ENCODE data around the gene AP1S2. TPM values are rescaled to one million over a fixed set of nuclear protein-coding genes. Genes with fewer than 3 reads are reported as not detected.

Gene AP1S2
- total RNA-seq, 1 donor from 2014 or later = 873 TPM

GRCh38 chrX:15789979-15790768 lies 64.4 kb downstream of the AP1S2 start, which contains the start of gene ZRSR2:
Gene ZRSR2 (plus strand): TSS chrX:15790484. CDS start chrX:15790496, 12 bp downstream.
- Histone ChIP-seq H3K36me3 (no peaks in the 10 kb centered on the region), H2AFZ (replicated peaks) (peak within 1 kb of the TSS; percentile 95)
- TF ChIP-seq EZH2phosphoT487 (IDR thresholded peaks at IDR 0.05) (no peak), CTCF (IDR thresholded peaks at IDR 0.05) (no peak), EZH2 (IDR thresholded peaks at IDR 0.05) (no peak)

GRCh38 chrX:15786915-15787314 lies 67.7 kb downstream of the AP1S2 start:
- no peak for DNase-seq (ENCODE audit: low spot score)
- H3K4me3 Mint-ChIP-seq = no peak overlapping the region
- H3K27me3 Mint-ChIP-seq (ENCODE audit: insufficient read depth, low read depth) = no peaks in the 10 kb centered on the region
- no peak overlapping the region for H3K9ac ChIP-seq
- peaks cover 8% of the 10 kb centered on the region for H3K36me3 Mint-ChIP-seq
- H3K4me1 Mint-ChIP-seq = no peaks in the 10 kb centered on the region
- no peak overlapping the region for H3K27ac Mint-ChIP-seq
- no peaks in the 10 kb centered on the region for H3K9me3 ChIP-seq (ENCODE audit: low read depth)
- H4K20me1 ChIP-seq (ENCODE audit: low read depth) = no peaks in the 10 kb centered on the region
- no peak overlapping the region for H3K4me2 ChIP-seq
- no peaks in the 10 kb centered on the region for H3K27me3 ChIP-seq
- H3K4me1 ChIP-seq = no peaks in the 10 kb centered on the region
- H3K9me3 Mint-ChIP-seq = no peaks in the 10 kb centered on the region
- no peaks in the 10 kb centered on the region for H3K36me3 ChIP-seq
- TF ChIP-seq CTCF (IDR thresholded peaks at IDR 0.05) = no peak
- TF ChIP-seq EZH2phosphoT487 (IDR thresholded peaks at IDR 0.05) = no peak
- no peak for TF ChIP-seq EZH2 (IDR thresholded peaks at IDR 0.05)
- no peak overlapping the region for H2AFZ ChIP-seq (replicated peaks)
- peaks cover 7% of the 10 kb centered on the region for H3F3A ChIP-seq (ENCODE audit: low read depth)
- H3K79me2 ChIP-seq (ENCODE audit: low read depth) = peaks cover 13% of the 10 kb centered on the region
- no peak overlapping the region for H3K27ac ChIP-seq
- no peak overlapping the region for H3K4me3 ChIP-seq

More at GRCh38 chrX:15789979-15790768, 64.4 kb downstream of the AP1S2 start, which contains the start of gene ZRSR2:
- Histone ChIP-seq H3K27me3 (no peaks in the 10 kb centered on the region), H3K9me3 (ENCODE audit: low read depth) (no peaks in the 10 kb centered on the region), H3K79me2 (ENCODE audit: low read depth) (peaks cover 22% of the 10 kb centered on the region), H3K27ac (peak within 1 kb of the TSS; percentile 34), H3K4me2 (peak within 1 kb of the TSS; percentile 82), H4K20me1 (ENCODE audit: low read depth) (no peaks in the 10 kb centered on the region), H3K4me3 (peak within 1 kb of the TSS; percentile 74), H3K4me1 (no peaks in the 10 kb centered on the region), H3F3A (ENCODE audit: low read depth) (peaks cover 7% of the 10 kb centered on the region), H3K9ac (peak within 1 kb of the TSS; percentile 60)
- Mint-ChIP-seq H3K4me1 (no peaks in the 10 kb centered on the region), H3K4me3 (no peak within 1 kb of the TSS), H3K9me3 (no peaks in the 10 kb centered on the region), H3K36me3 (no peaks in the 10 kb centered on the region), H3K27me3 (ENCODE audit: insufficient read depth, low read depth) (no peaks in the 10 kb centered on the region), H3K27ac (no peak within 1 kb of the TSS)
- DNase-seq (ENCODE audit: low spot score) = peak; percentile 91

- Mint-ChIP-seq H3K4me3 (no peak overlapping the region), H3K9me3 (no peaks in the 10 kb centered on the region), H3K4me1 (no peaks in the 10 kb centered on the region), H3K27me3 (ENCODE audit: insufficient read depth, low read depth) (no peaks in the 10 kb centered on the region), H3K36me3 (peaks cover 11% of the 10 kb centered on the region), H3K27ac (no peak overlapping the region)
- Histone ChIP-seq H3K9ac (no peak overlapping the region), H3K36me3 (no peaks in the 10 kb centered on the region), H3K4me2 (no peak overlapping the region), H3K9me3 (ENCODE audit: low read depth) (no peaks in the 10 kb centered on the region), H3K27me3 (no peaks in the 10 kb centered on the region), H3F3A (ENCODE audit: low read depth) (no peaks in the 10 kb centered on the region), H2AFZ (replicated peaks) (no peak overlapping the region), H3K79me2 (ENCODE audit: low read depth) (no peaks in the 10 kb centered on the region), H4K20me1 (ENCODE audit: low read depth) (no peaks in the 10 kb centered on the region), H3K4me1 (no peaks in the 10 kb centered on the region), H3K4me3 (no peak overlapping the region), H3K27ac (no peak overlapping the region)
- DNase-seq (ENCODE audit: low spot score) = no peak
- TF ChIP-seq CTCF (IDR thresholded peaks at IDR 0.05) = no peak
Observed at GRCh38 chrX:15785176-15785750, 69.3 kb downstream of the AP1S2 start.
